Panc1 (cell line): ENCODE measurements around the gene ZNF783. TPM values are rescaled to one million over a fixed set of nuclear protein-coding genes. Genes with fewer than 3 reads are reported as not detected.

Source experiments
- ATAC-seq: fragments of 200-7000 bp; cut with Tn5 transposase; 2 replicates; pipeline ENCODE4 v1.9.1; 2020; ENCODE audit warnings: mild to moderate bottlenecking, moderate library complexity
- BruUV-seq: library from RNA; stranded (reverse); fragments of 400-500 nt; replicated peaks from 2 replicates; lab custom pipeline; 2021; lab: Mats Ljungman, UMichigan
- CTCF ChIA-PET: fragments of 300-600 bp; sonication (Branson Sonifier 250); formaldehyde crosslinking; loops from one replicate; lab custom pipeline; 2022; ENCODE audit warnings: antibody characterized with exemption; lab: Charles Lee
- POLR2A ChIA-PET: fragments of 300-600 bp; sonication (Branson Sonifier 250); formaldehyde crosslinking; loops from one replicate; lab custom pipeline; 2022; ENCODE audit warnings: antibody characterized with exemption; lab: Charles Lee
- DNase-seq: peaks from one replicate; pipeline ENCODE4 v3.0.0-alpha.2; 2010; ENCODE audit warnings: low read depth, low spot score
- H3K27ac ChIP-seq: 2 replicates; pipeline ENCODE4 v1.5.1; 2011; ENCODE audit warnings: mild to moderate bottlenecking, low read length, inconsistent platforms
- H3K27me3 ChIP-seq: fragments of 200-500 bp; sonication (Bioruptor generic); 2 replicates; pipeline ENCODE4 v1.6.0; 2014; ENCODE audit warnings: low read length, inconsistent platforms; ENCODE audit not compliant: control insufficient read depth, insufficient read depth
- H3K36me3 ChIP-seq: fragments of 200-500 bp; sonication (Bioruptor generic); 2 replicates; pipeline ENCODE4 v1.5.1; 2014; ENCODE audit warnings: inconsistent platforms, mild to moderate bottlenecking, low read length, moderate library complexity; ENCODE audit not compliant: control insufficient read depth, insufficient read depth
- H3K4me1 ChIP-seq: 2 replicates; pipeline ENCODE4 v1.5.1; 2011; ENCODE audit warnings: inconsistent platforms, mild to moderate bottlenecking, low read length, moderate library complexity; ENCODE audit not compliant: control insufficient read depth, insufficient read depth
- H3K4me3 ChIP-seq, 2 experiments: 2 replicates each; pipeline ENCODE4 v1.5.1; 2011 to 2012; ENCODE audit warnings: low read depth in 2 of 2, low read length in 2 of 2, mild to moderate bottlenecking in 2 of 2, inconsistent platforms in 1 of 2, moderate library complexity in 1 of 2
- H3K9me3 ChIP-seq: fragments of 200-500 bp; sonication (Bioruptor generic); 2 replicates; pipeline ENCODE4 v1.5.1; 2014; ENCODE audit warnings: low read depth, mild to moderate bottlenecking, inconsistent platforms, low read length, moderate library complexity; ENCODE audit not compliant: control insufficient read depth, insufficient read depth
- CTCF ChIP-seq: fragments of 450-650 bp; IDR thresholded peaks from 2 replicates; pipeline ENCODE4 v1.5.1; 2017; ENCODE audit warnings: mild to moderate bottlenecking
- POLR2AphosphoS5 ChIP-seq: IDR thresholded peaks from 2 replicates; pipeline ENCODE4 v1.6.1; 2012; ENCODE audit warnings: mild to moderate bottlenecking, low read depth, low read length, moderate library complexity
- REST ChIP-seq, 2 experiments: IDR thresholded peaks; 2 replicates each; pipeline ENCODE4 v1.6.1; 2011 to 2012; ENCODE audit warnings: low read depth in 2 of 2, control low read depth in 1 of 2, low read length in 1 of 2, mild to moderate bottlenecking in 1 of 2, moderate library complexity in 1 of 2; ENCODE audit not compliant: insufficient read depth in 1 of 2
- SIN3A ChIP-seq: IDR thresholded peaks from 2 replicates; pipeline ENCODE4 v1.6.1; 2012; ENCODE audit warnings: low read depth, mild to moderate bottlenecking, low read length, moderate library complexity, borderline replicate concordance; ENCODE audit not compliant: insufficient read depth
- TCF7L2 ChIP-seq: IDR thresholded peaks from 2 replicates; pipeline ENCODE4 v1.6.1; 2011; ENCODE audit warnings: mild to moderate bottlenecking, low read depth, low read length, inconsistent platforms
- in situ Hi-C: cut with HindIII; loops from 2 replicates; pipeline ENCODE4 v1.10.0; 2016; ENCODE audit warnings: low sequenced_read_pairs, low pct_unique_long_range_greater_than_20kb
- intact Hi-C: fragments of 100-400 bp; cut with micrococcal nuclease; formaldehyde crosslinking; loops from one replicate; pipeline ENCODE4 v1.10.0; 2022; ENCODE audit not compliant: unreplicated experiment
- total RNA-seq: library from RNA; stranded (reverse); gene quantifications from one replicate; pipeline ENCODE4 v1.2.1, GENCODE V29; 2021; ENCODE audit not compliant: unreplicated experiment

ZNF783 gene
- total RNA-seq, 1 experiment from 2014 or later: 16.6 TPM

- Histone ChIP-seq H3K4me1 (no peaks in the 10 kb centered on the region), H3K27me3 (no peaks in the 10 kb centered on the region), H3K36me3 (no peaks in the 10 kb centered on the region), H3K9me3 (peaks cover 3% of the 10 kb centered on the region; the same call in 1 of the 2 replicates), H3K4me3 (no peak overlapping the region), H3K27ac (no peak overlapping the region)
- ATAC-seq (no peak), DNase-seq (no peak)
- intact Hi-C loops (no loop called here), in situ Hi-C loops (no loop called here)
- POLR2A ChIA-PET: no interaction called here
- BruUV-seq: no TSS peak
- CTCF ChIA-PET: no interaction called here
- TF ChIP-seq POLR2AphosphoS5 (no peak), CTCF (no peak), TCF7L2 (no peak), REST (IDR thresholded peaks at IDR 0.05; ENCODE audit: insufficient read depth in 1 of 2, low read depth in 2 of 2, low read length in 1 of 2) (no peak), SIN3A (no peak)
These were observed 67.3 kb downstream of the ZNF783 start for GRCh38 chr7:149329265-149329664.

GRCh38 chr7:149329766-149330334 is 67.9 kb downstream of the ZNF783 start:
- no peaks in the 10 kb centered on the region for H3K4me1 ChIP-seq
- ATAC-seq (no peak), DNase-seq (no peak)

More at GRCh38 chr7:149329766-149330334, 67.9 kb downstream of the ZNF783 start:
- CTCF ChIA-PET: no interaction called here
- BruUV-seq: no TSS peak
- intact Hi-C loops (no loop called here), in situ Hi-C loops (no loop called here)
- Histone ChIP-seq H3K4me3 (no peak overlapping the region), H3K36me3 (no peaks in the 10 kb centered on the region), H3K9me3 (peaks cover 2% of the 10 kb centered on the region; the same call in 1 of the 2 replicates), H3K27me3 (no peaks in the 10 kb centered on the region), H3K27ac (no peak overlapping the region)
- TF ChIP-seq TCF7L2 (no peak), SIN3A (no peak), POLR2AphosphoS5 (no peak), REST (IDR thresholded peaks at IDR 0.05; ENCODE audit: insufficient read depth in 1 of 2, low read depth in 2 of 2, low read length in 1 of 2) (no peak), CTCF (no peak)
- POLR2A ChIA-PET: no interaction called here
